NCI-H1105 treated with DMSO at 0.1 percent for 48 hours (cell line): Measurements from ENCODE around the gene CD69.
"Not testable (repeated sequence)": the region's sequence is repeated elsewhere in the genome, so short reads cannot be mapped to it uniquely, and the experiment has no call there.

Experiments
- DNase-seq: peaks from one replicate; lab custom pipeline; 2025; lab: John Stamatoyannopoulos, UW

CD69 gene

DNA sequence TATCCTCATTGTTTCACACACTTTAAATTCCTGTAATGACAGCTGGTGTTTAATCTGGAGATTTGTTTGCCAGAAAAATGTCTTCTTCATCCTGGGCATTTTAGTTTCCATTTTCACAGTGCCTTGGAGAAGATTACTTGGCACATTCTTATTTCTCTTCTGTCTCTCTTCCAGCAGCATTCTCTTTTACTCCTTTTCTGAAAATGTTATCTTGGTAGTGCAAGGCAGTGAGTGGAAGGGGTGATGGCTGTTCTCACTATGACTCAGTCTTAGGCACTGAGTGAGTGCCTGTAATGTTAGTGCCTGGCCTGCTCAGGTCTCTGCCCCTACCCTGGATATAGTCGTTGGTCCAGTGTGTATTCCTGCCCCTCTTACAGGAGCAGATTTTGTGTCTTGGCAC, 40.9 kb downstream of the CD69 start:
- no peak for DNase-seq

- no peak for DNase-seq
These were observed 41.7 kb downstream of the CD69 start for GRCh38 chr12:9718968-9719367.

- no peak for DNase-seq
These were observed 43.4 kb downstream of the CD69 start for GRCh38 chr12:9717070-9717925.

- not testable (repeated sequence) for DNase-seq
These were observed 47.6 kb downstream of the CD69 start for GRCh38 chr12:9713032-9713558.

GRCh38 chr12:9711664-9712063, 49.0 kb downstream of the CD69 start:
- DNase-seq = no peak

- DNase-seq = no peak
These were observed 49.9 kb downstream of the CD69 start for GRCh38 chr12:9710584-9711375.

DNA sequence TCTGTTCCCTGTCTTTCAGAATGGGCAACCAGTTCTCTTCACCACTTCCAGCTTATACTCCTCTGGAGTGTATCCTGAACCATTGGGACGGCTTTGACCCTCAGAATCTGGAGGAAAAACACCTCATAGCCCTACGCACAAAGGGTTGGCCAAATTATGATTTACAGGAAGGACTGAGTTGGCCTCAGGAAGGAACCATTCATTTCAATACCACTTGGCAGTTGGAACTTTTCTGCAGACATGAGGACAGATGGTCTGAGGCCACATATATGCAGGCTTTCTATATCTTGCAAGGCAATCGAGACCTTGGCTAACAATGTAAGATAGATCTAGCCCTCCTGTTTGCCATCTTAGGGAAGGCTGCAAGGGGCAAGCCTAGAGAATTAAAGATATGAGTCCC, 51.8 kb downstream of the CD69 start:
- DNase-seq = no peak

GRCh38 chr12:9707864-9708808, 52.6 kb downstream of the CD69 start:
- peak; percentile 51 for DNase-seq

DNA sequence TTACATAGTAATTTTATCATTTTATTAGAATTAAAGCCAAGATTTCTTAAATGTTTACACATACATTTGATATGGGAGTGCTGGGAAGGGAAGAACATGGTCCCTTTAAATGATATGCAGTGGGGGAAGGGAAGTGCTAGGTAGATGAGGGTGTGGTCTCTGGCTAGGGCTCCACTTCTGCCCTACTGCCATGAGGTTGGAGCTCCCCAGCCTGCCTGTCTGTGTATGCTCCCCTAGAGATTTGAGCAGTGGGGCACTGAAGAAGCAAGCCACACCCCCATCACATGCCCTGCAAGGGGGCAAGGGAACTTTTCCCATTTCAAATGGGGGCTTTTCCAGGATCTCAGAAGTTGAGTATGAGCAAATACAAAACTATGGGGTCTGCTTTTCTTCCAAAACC, 53.3 kb downstream of the CD69 start:
- no peak for DNase-seq

- no peak for DNase-seq
These were observed 54.5 kb downstream of the CD69 start for GRCh38 chr12:9706086-9706685.

- DNase-seq = not testable (repeated sequence)
These were observed 56.1 kb downstream of the CD69 start for GRCh38 chr12:9704561-9704960.
